ENCODE measurements around the gene NFIC.
A peak's percentile ranks its signal among the peaks of the same experiment; 100 is the strongest.

The NFIC gene

DNA sequence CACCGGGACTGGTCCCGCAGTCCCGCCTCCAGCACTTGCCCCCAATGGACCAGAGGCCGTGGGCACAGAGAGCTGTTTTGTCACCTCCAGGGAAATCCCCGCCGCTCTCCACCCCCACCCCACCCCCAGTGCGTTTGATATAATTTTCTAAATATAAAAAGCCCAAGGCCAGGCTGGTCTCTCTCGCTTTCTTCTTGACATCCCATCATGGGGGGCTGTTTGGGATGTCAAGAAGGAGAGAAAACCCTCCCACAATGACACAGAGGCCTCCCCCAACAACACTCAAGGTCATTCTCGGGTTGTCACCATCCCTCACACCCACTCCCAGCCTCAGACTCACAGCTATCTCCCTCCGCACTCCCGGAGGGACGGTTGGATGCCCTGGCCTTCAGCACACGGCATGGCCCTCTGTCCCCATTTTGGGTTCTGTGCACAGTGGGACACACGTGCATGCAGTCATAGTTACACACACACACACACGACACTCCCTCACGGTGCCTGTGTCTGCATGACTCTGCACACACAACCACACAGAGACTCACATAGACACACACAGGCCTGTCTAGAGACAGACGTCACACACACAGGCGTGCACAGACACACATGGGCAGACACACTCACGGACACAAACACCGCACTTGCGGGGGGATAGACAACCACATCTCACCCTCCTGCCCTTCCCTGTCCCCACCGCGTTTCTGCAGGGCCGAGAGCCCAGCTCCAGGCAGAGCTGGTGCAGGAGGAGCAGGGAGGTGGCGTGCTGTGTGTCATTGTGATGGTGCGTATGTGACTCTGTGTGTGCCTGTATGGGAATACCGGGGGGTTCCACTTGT is 4.8 kb upstream of the NFIC start:
- Histone ChIP-seq H3K27me3 (replicated peaks; ENCODE audit: control insufficient read depth, insufficient read depth, low read length) (no peaks in the 10 kb centered on the region), H3K9ac (ENCODE audit: low read length) (peak overlapping the region; percentile 92), H3K36me3 (ENCODE audit: control insufficient read depth, insufficient read depth, low read length, severe bottlenecking) (no peaks in the 10 kb centered on the region), H3K4me3 (ENCODE audit: low read length) (peak overlapping the region; percentile 86), H3K4me1 (ENCODE audit: control insufficient read depth, insufficient read depth, low read length) (peaks cover 24% of the 10 kb centered on the region), H3K9me3 (ENCODE audit: control insufficient read depth, low read length) (no peaks in the 10 kb centered on the region)
- no peak for DNase-seq (ENCODE audit: low read depth)

DNA sequence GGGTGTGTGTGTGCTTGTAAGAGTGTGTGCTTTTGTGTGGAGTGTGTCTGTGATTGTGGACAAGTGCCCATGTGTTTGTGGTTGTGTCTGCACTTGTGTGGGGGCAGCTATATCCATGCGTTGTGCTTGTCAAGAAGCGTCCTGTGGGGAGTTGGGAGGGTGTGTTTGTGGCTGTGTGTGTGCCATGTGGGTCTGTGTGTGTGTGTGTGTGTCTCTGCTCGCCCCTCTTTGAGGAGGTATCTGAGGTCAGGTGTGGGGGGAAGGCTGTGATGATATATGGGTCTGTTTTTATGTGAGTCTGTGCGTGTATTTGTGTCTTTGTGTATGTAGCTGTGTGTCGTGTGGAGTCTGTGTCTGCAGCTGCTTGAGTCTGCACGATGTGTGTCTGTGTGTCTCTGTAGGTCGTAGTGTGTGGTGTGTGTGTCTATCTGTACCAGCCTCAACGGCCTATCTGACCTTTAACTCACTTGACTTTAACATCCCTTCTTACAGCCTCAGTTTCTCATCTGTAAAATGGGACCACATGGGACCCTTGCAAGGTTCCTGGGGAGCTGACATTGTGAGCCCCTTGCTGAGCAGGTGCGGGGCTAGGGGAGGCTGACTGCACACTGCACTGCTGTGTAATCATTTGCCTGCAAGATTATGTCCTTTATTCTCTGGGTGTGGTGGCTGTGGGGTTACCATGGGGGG is 4.0 kb upstream of the NFIC start:
- no peak for DNase-seq (ENCODE audit: low read depth)
- no peaks in the 10 kb centered on the region for H3K27me3 ChIP-seq (replicated peaks; ENCODE audit: control insufficient read depth, insufficient read depth, low read length)
- no peaks in the 10 kb centered on the region for H3K9me3 ChIP-seq (ENCODE audit: control insufficient read depth, low read length)
- peaks cover 24% of the 10 kb centered on the region for H3K4me1 ChIP-seq (ENCODE audit: control insufficient read depth, insufficient read depth, low read length)
- H3K9ac ChIP-seq (ENCODE audit: low read length), result peak overlapping the region; percentile 48
- peak overlapping the region; percentile 57 for H3K4me3 ChIP-seq (ENCODE audit: low read length)
- H3K36me3 ChIP-seq (ENCODE audit: control insufficient read depth, insufficient read depth, low read length, severe bottlenecking), result no peaks in the 10 kb centered on the region

DNA sequence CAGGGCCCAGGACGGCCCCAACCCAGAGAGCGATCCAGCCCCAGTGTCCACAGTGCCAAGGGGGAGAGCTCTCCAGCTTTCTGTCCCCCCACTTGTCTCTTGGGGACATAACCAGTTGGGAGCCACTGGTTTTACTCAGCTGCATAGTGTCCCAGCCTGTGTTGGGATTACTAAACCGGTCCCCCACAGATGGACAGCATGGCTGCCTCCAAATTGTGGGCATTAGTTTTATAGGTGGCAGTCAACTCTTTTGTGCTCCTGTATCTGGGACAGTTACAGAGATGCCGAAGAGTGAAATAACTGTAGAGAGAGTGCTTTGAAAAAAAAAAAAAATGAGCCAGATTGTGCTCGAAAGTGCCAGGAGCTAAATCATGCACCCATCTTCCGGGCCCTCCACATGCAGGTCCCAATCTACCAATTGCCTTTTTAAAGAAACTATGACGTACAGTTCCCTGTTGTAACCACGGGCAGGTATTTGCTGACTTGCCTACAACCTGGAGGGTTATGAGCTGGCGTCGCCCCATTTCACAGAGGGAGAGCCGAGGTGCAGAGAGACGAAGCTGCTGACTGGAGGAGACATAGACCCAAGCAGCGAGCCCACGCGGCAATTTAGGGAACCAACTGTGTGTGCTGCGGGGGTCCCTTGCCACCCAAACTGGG is 2.4 kb upstream of the NFIC start:
- no peak overlapping the region for H3K9ac ChIP-seq (ENCODE audit: low read length)
- no peak for DNase-seq (ENCODE audit: low read depth)
- H3K4me3 ChIP-seq (ENCODE audit: low read length), result no peak overlapping the region
- no peaks in the 10 kb centered on the region for H3K9me3 ChIP-seq (ENCODE audit: control insufficient read depth, low read length)
- H3K4me1 ChIP-seq (ENCODE audit: control insufficient read depth, insufficient read depth, low read length), result peaks cover 34% of the 10 kb centered on the region
- H3K27me3 ChIP-seq (replicated peaks; ENCODE audit: control insufficient read depth, insufficient read depth, low read length), result no peaks in the 10 kb centered on the region
- H3K36me3 ChIP-seq (ENCODE audit: control insufficient read depth, insufficient read depth, low read length, severe bottlenecking), result no peaks in the 10 kb centered on the region

DNA sequence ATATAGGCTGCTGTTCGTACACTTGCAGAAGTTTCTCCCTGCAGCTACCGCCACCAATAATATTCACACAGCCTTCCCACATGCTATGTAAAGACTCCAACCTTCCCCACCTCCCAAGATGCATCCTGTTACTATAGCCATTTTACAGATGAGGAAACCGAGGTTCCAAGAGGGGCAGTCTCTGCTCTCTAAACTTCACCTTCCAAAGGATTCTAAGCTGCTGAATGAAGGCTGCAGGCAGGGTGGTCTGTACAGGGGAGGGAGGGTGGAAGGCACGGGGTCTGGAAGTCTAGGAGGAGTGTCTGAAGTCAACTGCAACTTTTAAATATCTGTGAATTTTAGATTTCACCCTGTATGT is 1.9 kb upstream of the NFIC start:
- DNase-seq (ENCODE audit: low read depth), result no peak
- Histone ChIP-seq H3K4me1 (ENCODE audit: control insufficient read depth, insufficient read depth, low read length) (peaks cover 38% of the 10 kb centered on the region), H3K9me3 (ENCODE audit: control insufficient read depth, low read length) (no peaks in the 10 kb centered on the region), H3K9ac (ENCODE audit: low read length) (no peak overlapping the region), H3K27me3 (replicated peaks; ENCODE audit: control insufficient read depth, insufficient read depth, low read length) (no peaks in the 10 kb centered on the region), H3K36me3 (ENCODE audit: control insufficient read depth, insufficient read depth, low read length, severe bottlenecking) (no peaks in the 10 kb centered on the region), H3K4me3 (ENCODE audit: low read length) (no peak overlapping the region)

DNA sequence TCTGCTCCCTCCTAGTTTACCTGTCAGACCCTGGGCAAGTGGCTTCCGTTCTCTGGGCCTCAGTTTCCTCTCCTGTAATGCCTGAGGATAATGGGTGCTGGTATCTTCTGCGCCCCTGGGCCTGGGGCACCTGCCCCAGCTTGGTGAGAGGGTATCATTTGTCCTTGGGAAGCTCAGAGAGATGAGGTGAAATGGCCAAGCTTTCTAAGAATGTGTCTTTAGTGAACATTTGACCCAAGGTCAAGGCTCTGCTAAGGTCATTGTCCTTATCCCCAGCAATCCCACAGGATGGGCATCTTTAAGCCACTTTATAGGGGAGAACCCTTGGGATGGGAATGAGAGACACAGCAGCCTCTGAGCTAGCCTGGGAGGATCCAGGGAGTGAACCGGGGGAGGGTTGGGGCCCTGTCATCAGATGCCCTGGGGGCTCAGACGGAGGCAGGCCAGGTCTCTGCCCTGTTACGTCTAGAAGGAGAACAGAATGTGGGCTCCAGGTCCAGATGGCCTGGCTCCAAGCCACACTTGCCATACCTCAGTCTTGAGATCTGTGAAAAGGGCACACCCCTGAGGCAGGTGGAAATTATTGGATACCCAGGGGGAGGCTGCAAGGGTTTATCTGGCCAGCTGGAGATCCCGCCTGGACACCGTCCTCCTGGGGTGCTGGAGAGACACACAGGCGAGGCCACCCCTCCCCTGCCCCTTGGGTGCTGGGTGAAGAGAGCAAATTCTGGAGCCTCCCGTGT is 1.1 kb upstream of the NFIC start:
- H3K9me3 ChIP-seq (ENCODE audit: control insufficient read depth, low read length), result no peaks in the 10 kb centered on the region
- H3K36me3 ChIP-seq (ENCODE audit: control insufficient read depth, insufficient read depth, low read length, severe bottlenecking), result no peaks in the 10 kb centered on the region
- H3K27me3 ChIP-seq (replicated peaks; ENCODE audit: control insufficient read depth, insufficient read depth, low read length), result no peaks in the 10 kb centered on the region
- H3K9ac ChIP-seq (ENCODE audit: low read length), result peak overlapping the region; percentile 88
- DNase-seq (ENCODE audit: low read depth), result peak; percentile 45
- H3K4me1 ChIP-seq (ENCODE audit: control insufficient read depth, insufficient read depth, low read length), result peaks cover 45% of the 10 kb centered on the region
- peak overlapping the region; percentile 77 for H3K4me3 ChIP-seq (ENCODE audit: low read length)

DNA sequence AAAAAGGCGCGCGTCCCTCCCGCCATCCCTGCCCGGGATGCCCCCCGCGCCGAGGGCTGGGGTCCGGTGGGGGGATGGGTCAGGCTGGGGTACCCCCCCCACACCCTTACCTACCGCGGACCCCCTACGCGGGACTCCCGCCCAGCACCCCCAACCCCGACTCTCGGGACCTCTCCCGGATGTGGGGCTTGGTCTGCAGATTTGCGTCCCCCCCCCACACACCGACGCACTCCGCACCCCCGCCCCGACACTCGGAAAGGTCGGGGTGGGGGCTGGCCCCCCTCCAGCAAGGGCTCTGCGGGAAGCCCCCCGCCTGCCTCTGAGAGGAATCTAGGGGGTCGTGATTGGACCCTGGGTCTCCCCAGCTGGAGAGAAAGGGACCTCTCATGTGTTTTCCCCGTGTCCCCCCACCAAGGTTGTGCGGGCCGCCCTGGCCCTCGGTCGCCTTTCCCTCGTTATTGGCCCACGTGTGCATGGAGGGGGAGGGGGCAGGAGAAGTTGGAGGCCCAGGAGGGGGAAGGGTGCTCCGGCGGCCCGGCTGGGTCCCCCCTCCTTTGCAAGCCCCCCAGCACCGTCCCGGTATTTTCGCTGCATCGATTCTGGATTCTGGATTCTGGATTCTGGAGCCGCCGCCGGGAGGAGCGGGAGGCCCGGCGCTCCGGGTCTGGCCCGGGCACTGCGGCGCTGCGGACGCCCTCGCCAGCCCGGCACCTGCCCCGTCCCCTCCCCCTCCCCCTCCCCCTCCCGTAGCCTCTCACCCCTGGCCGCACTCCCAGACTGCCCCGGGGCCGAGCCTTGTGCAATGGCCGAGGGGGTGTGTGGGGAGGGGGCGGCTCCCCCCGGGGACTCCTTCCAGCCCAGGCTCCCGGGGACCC is 607 bp downstream of the NFIC start:
- H3K27me3 ChIP-seq (replicated peaks; ENCODE audit: control insufficient read depth, insufficient read depth, low read length), result no peaks in the 10 kb centered on the region
- H3K4me1 ChIP-seq (ENCODE audit: control insufficient read depth, insufficient read depth, low read length), result peaks cover 46% of the 10 kb centered on the region
- peak overlapping the region; percentile 93 for H3K4me3 ChIP-seq (ENCODE audit: low read length)
- H3K36me3 ChIP-seq (ENCODE audit: control insufficient read depth, insufficient read depth, low read length, severe bottlenecking), result no peaks in the 10 kb centered on the region
- peak; percentile 64 for DNase-seq (ENCODE audit: low read depth)
- no peaks in the 10 kb centered on the region for H3K9me3 ChIP-seq (ENCODE audit: control insufficient read depth, low read length)
- H3K9ac ChIP-seq (ENCODE audit: low read length), result peak overlapping the region; percentile 99

DNA sequence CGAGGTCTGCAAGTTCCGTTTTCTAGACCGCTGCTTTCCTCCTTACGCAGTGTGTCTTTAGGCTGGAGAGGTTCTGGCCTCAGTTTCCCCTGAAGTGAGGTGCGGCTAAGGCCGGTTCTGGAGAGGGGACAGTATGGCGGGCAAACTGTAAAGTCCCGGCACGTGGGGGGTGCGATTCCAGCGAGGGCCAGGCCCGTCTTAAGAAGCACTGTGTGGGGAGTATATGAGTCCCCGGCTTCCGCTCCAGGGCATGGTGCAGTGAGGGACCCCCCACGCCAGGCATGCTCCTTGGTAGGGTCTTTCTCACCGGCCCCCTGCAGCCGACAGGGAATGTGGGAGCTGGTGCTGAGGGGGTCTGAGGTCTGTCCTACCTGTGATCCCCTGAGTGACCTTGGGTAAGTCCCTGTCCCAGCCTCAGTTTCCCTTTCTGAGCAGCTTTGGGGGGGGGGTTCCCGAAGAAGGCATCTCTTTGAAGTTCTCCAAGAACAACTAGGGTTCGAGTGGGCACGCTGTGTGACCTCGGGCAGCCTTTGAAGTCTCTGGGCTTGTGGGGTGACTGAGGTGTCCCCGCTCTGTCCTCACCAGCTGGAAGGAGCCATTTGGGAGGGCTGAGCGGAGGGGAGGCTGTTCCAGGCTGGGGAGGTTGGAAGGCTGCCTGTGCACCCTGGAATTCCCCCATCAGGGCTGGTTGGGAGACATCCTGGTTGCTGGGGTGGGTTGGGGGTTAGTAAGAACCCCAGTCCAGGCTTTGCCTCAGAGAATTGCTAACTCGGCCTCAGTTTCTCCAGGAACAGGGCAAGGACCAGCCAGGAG is 1.5 kb downstream of the NFIC start:
- H3K4me3 ChIP-seq (ENCODE audit: low read length), result peak overlapping the region; percentile 93
- no peaks in the 10 kb centered on the region for H3K36me3 ChIP-seq (ENCODE audit: control insufficient read depth, insufficient read depth, low read length, severe bottlenecking)
- H3K4me1 ChIP-seq (ENCODE audit: control insufficient read depth, insufficient read depth, low read length), result peaks cover 42% of the 10 kb centered on the region
- no peak for DNase-seq (ENCODE audit: low read depth)
- H3K9me3 ChIP-seq (ENCODE audit: control insufficient read depth, low read length), result no peaks in the 10 kb centered on the region
- H3K27me3 ChIP-seq (replicated peaks; ENCODE audit: control insufficient read depth, insufficient read depth, low read length), result no peaks in the 10 kb centered on the region
- H3K9ac ChIP-seq (ENCODE audit: low read length), result peak overlapping the region; percentile 99

DNA sequence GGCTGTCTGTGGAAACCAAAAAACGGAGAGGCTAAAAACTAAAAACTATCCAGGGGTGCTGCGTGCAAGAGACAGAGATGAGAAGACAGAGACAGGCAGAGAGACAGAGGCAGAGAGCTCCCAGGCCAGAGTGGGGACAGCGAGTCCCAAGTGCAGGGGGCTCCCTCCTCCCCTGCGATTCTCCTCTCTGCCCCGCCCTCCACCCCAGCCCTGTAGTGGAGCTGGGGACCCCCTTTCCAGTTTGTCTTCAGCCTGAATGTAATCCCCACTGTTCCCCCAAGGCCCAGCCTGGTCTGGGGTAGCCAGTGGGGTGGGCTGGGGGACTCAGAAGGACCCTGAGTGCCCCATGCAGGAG is 2.0 kb downstream of the NFIC start:
- Histone ChIP-seq H3K4me3 (ENCODE audit: low read length) (peak overlapping the region; percentile 93), H3K27me3 (replicated peaks; ENCODE audit: control insufficient read depth, insufficient read depth, low read length) (no peaks in the 10 kb centered on the region), H3K9me3 (ENCODE audit: control insufficient read depth, low read length) (no peaks in the 10 kb centered on the region), H3K36me3 (ENCODE audit: control insufficient read depth, insufficient read depth, low read length, severe bottlenecking) (no peaks in the 10 kb centered on the region), H3K4me1 (ENCODE audit: control insufficient read depth, insufficient read depth, low read length) (peaks cover 42% of the 10 kb centered on the region), H3K9ac (ENCODE audit: low read length) (peak overlapping the region; percentile 99)
- DNase-seq (ENCODE audit: low read depth), result no peak

DNA sequence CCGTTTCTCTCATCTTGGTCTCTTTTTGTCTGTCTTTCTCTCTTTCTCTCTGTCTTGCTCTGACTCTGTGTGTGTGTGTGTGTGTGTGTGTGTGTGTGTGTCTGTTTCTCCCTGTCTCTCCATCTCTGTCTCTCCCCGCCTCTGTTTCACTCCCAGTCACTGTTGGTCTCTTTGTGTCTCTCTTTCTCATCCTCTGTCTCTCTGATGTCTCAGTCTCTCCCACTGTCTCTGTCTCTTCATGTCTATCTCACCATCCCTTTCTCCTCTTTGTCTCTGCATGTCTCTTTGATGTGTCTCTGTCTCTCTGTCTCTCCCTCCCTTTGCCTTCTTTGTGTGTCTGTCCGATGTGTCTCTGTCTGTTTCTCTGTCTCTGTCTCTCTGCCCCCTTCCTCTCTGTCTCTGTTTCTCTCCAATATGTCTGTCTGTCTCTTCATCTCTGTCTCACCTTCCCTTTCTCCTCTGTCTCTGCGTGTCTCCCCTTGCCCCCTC is 2.5 kb downstream of the NFIC start:
- Histone ChIP-seq H3K27me3 (replicated peaks; ENCODE audit: control insufficient read depth, insufficient read depth, low read length) (no peaks in the 10 kb centered on the region), H3K4me3 (ENCODE audit: low read length) (peak overlapping the region; percentile 93), H3K9ac (ENCODE audit: low read length) (peak overlapping the region; percentile 99), H3K36me3 (ENCODE audit: control insufficient read depth, insufficient read depth, low read length, severe bottlenecking) (no peaks in the 10 kb centered on the region), H3K4me1 (ENCODE audit: control insufficient read depth, insufficient read depth, low read length) (peaks cover 44% of the 10 kb centered on the region), H3K9me3 (ENCODE audit: control insufficient read depth, low read length) (no peaks in the 10 kb centered on the region)
- peak; percentile 43 for DNase-seq (ENCODE audit: low read depth)

Measured in adipocyte (in vitro differentiated cells).